Measurements from ENCODE around the gene ADAMTSL1.
"Not testable (repeated sequence)": the region's sequence is repeated elsewhere in the genome, so short reads cannot be mapped to it uniquely, and the experiment has no call there.

The ADAMTSL1 gene

GRCh38 chr9:18851069-18851795 lies 377.3 kb downstream of the ADAMTSL1 start:
- Mint-ChIP-seq H3K27me3 (ENCODE audit: low read depth) (no peaks in the 10 kb centered on the region), H3K9me3 (no peaks in the 10 kb centered on the region), H3K4me1 (ENCODE audit: low read depth) (no peaks in the 10 kb centered on the region), H3K4me3 (no peak overlapping the region), H3K36me3 (ENCODE audit: low read depth) (no peaks in the 10 kb centered on the region), H3K27ac (no peak overlapping the region)
- DNase-seq (ENCODE audit: low spot score) = no peak

GRCh38 chr9:18855656-18856055 lies 381.7 kb downstream of the ADAMTSL1 start:
- Mint-ChIP-seq H3K4me1 (ENCODE audit: low read depth) (no peaks in the 10 kb centered on the region), H3K36me3 (ENCODE audit: low read depth) (no peaks in the 10 kb centered on the region), H3K27me3 (ENCODE audit: low read depth) (peaks cover 4% of the 10 kb centered on the region), H3K27ac (no peak overlapping the region), H3K9me3 (no peaks in the 10 kb centered on the region), H3K4me3 (no peak overlapping the region)
- no peak for DNase-seq (ENCODE audit: low spot score)

GRCh38 chr9:18857334-18857733 lies 383.4 kb downstream of the ADAMTSL1 start:
- no peaks in the 10 kb centered on the region for H3K9me3 Mint-ChIP-seq
- H3K4me3 Mint-ChIP-seq = no peak overlapping the region
- H3K27ac Mint-ChIP-seq = no peak overlapping the region
- no peak for DNase-seq (ENCODE audit: low spot score)
- peaks cover 4% of the 10 kb centered on the region for H3K27me3 Mint-ChIP-seq (ENCODE audit: low read depth)
- no peaks in the 10 kb centered on the region for H3K4me1 Mint-ChIP-seq (ENCODE audit: low read depth)
- no peaks in the 10 kb centered on the region for H3K36me3 Mint-ChIP-seq (ENCODE audit: low read depth)

- DNase-seq (ENCODE audit: low spot score) = no peak
- no peak overlapping the region for H3K27ac Mint-ChIP-seq
- peaks cover 4% of the 10 kb centered on the region for H3K27me3 Mint-ChIP-seq (ENCODE audit: low read depth)
- H3K4me3 Mint-ChIP-seq = no peak overlapping the region
- H3K9me3 Mint-ChIP-seq = no peaks in the 10 kb centered on the region
- no peaks in the 10 kb centered on the region for H3K36me3 Mint-ChIP-seq (ENCODE audit: low read depth)
- H3K4me1 Mint-ChIP-seq (ENCODE audit: low read depth) = no peaks in the 10 kb centered on the region
Measured at GRCh38 chr9:18857769-18858168, 383.8 kb downstream of the ADAMTSL1 start.

GRCh38 chr9:18861609-18862544 lies 387.9 kb downstream of the ADAMTSL1 start:
- Mint-ChIP-seq H3K27me3 (ENCODE audit: low read depth) (peaks cover 6% of the 10 kb centered on the region), H3K9me3 (no peaks in the 10 kb centered on the region), H3K36me3 (ENCODE audit: low read depth) (no peaks in the 10 kb centered on the region), H3K27ac (no peak overlapping the region), H3K4me3 (no peak overlapping the region), H3K4me1 (ENCODE audit: low read depth) (no peaks in the 10 kb centered on the region)
- DNase-seq (ENCODE audit: low spot score) = no peak

GRCh38 chr9:18863791-18864190 lies 389.8 kb downstream of the ADAMTSL1 start:
- DNase-seq (ENCODE audit: low spot score) = no peak
- H3K36me3 Mint-ChIP-seq (ENCODE audit: low read depth) = no peaks in the 10 kb centered on the region
- no peaks in the 10 kb centered on the region for H3K4me1 Mint-ChIP-seq (ENCODE audit: low read depth)
- no peaks in the 10 kb centered on the region for H3K9me3 Mint-ChIP-seq
- H3K27me3 Mint-ChIP-seq (ENCODE audit: low read depth) = peaks cover 3% of the 10 kb centered on the region
- H3K4me3 Mint-ChIP-seq = no peak overlapping the region
- no peak overlapping the region for H3K27ac Mint-ChIP-seq

GRCh38 chr9:18864516-18864915 lies 390.6 kb downstream of the ADAMTSL1 start:
- no peak for DNase-seq (ENCODE audit: low spot score)
- H3K9me3 Mint-ChIP-seq = no peaks in the 10 kb centered on the region
- no peak overlapping the region for H3K4me3 Mint-ChIP-seq
- no peaks in the 10 kb centered on the region for H3K36me3 Mint-ChIP-seq (ENCODE audit: low read depth)
- no peak overlapping the region for H3K27ac Mint-ChIP-seq
- H3K4me1 Mint-ChIP-seq (ENCODE audit: low read depth) = no peaks in the 10 kb centered on the region
- H3K27me3 Mint-ChIP-seq (ENCODE audit: low read depth) = peaks cover 3% of the 10 kb centered on the region

GRCh38 chr9:18865542-18865941 lies 391.6 kb downstream of the ADAMTSL1 start:
- H3K27me3 Mint-ChIP-seq (ENCODE audit: low read depth) = peaks cover 7% of the 10 kb centered on the region
- H3K4me1 Mint-ChIP-seq (ENCODE audit: low read depth) = no peaks in the 10 kb centered on the region
- no peak for DNase-seq (ENCODE audit: low spot score)
- H3K4me3 Mint-ChIP-seq = no peak overlapping the region
- no peaks in the 10 kb centered on the region for H3K36me3 Mint-ChIP-seq (ENCODE audit: low read depth)
- H3K27ac Mint-ChIP-seq = no peak overlapping the region
- no peaks in the 10 kb centered on the region for H3K9me3 Mint-ChIP-seq

- Mint-ChIP-seq H3K4me3 (no peak overlapping the region), H3K27ac (no peak overlapping the region), H3K36me3 (ENCODE audit: low read depth) (no peaks in the 10 kb centered on the region), H3K9me3 (no peaks in the 10 kb centered on the region), H3K4me1 (ENCODE audit: low read depth) (no peaks in the 10 kb centered on the region), H3K27me3 (ENCODE audit: low read depth) (peaks cover 7% of the 10 kb centered on the region)
- DNase-seq (ENCODE audit: low spot score) = no peak
Measured at GRCh38 chr9:18866121-18866831, 392.3 kb downstream of the ADAMTSL1 start.

GRCh38 chr9:18869725-18870124 lies 395.8 kb downstream of the ADAMTSL1 start:
- H3K9me3 Mint-ChIP-seq = no peaks in the 10 kb centered on the region

GRCh38 chr9:18874069-18874468 lies 400.1 kb downstream of the ADAMTSL1 start:
- no peak overlapping the region for H3K27ac Mint-ChIP-seq
- no peak overlapping the region for H3K4me3 Mint-ChIP-seq
- no peaks in the 10 kb centered on the region for H3K9me3 Mint-ChIP-seq
- peaks cover 5% of the 10 kb centered on the region for H3K4me1 Mint-ChIP-seq (ENCODE audit: low read depth)
- no peak for DNase-seq (ENCODE audit: low spot score)
- no peaks in the 10 kb centered on the region for H3K36me3 Mint-ChIP-seq (ENCODE audit: low read depth)
- peaks cover 4% of the 10 kb centered on the region for H3K27me3 Mint-ChIP-seq (ENCODE audit: low read depth)

More at GRCh38 chr9:18869725-18870124, 395.8 kb downstream of the ADAMTSL1 start:
- no peak overlapping the region for H3K27ac Mint-ChIP-seq
- no peak for DNase-seq (ENCODE audit: low spot score)
- H3K4me3 Mint-ChIP-seq = no peak overlapping the region
- peaks cover 7% of the 10 kb centered on the region for H3K27me3 Mint-ChIP-seq (ENCODE audit: low read depth)
- H3K4me1 Mint-ChIP-seq (ENCODE audit: low read depth) = no peaks in the 10 kb centered on the region
- H3K36me3 Mint-ChIP-seq (ENCODE audit: low read depth) = no peaks in the 10 kb centered on the region

GRCh38 chr9:18874990-18875389 lies 401.0 kb downstream of the ADAMTSL1 start:
- H3K36me3 Mint-ChIP-seq (ENCODE audit: low read depth) = not testable (repeated sequence)

GRCh38 chr9:18877984-18878383 lies 404.0 kb downstream of the ADAMTSL1 start:
- H3K4me1 Mint-ChIP-seq (ENCODE audit: low read depth) = peaks cover 5% of the 10 kb centered on the region
- no peak for DNase-seq (ENCODE audit: low spot score)
- no peaks in the 10 kb centered on the region for H3K9me3 Mint-ChIP-seq
- H3K4me3 Mint-ChIP-seq = no peak overlapping the region
- no peaks in the 10 kb centered on the region for H3K36me3 Mint-ChIP-seq (ENCODE audit: low read depth)
- H3K27me3 Mint-ChIP-seq (ENCODE audit: low read depth) = no peaks in the 10 kb centered on the region
- no peak overlapping the region for H3K27ac Mint-ChIP-seq

More at GRCh38 chr9:18874990-18875389, 401.0 kb downstream of the ADAMTSL1 start:
- H3K4me3 Mint-ChIP-seq; H3K9me3 Mint-ChIP-seq; H3K27me3 Mint-ChIP-seq (ENCODE audit: low read depth); H3K4me1 Mint-ChIP-seq (ENCODE audit: low read depth); DNase-seq (ENCODE audit: low spot score); H3K27ac Mint-ChIP-seq: not testable (repeated sequence)

GRCh38 chr9:18881758-18882157 lies 407.8 kb downstream of the ADAMTSL1 start:
- no peak overlapping the region for H3K27ac Mint-ChIP-seq
- H3K4me3 Mint-ChIP-seq = no peak overlapping the region
- H3K36me3 Mint-ChIP-seq (ENCODE audit: low read depth) = no peaks in the 10 kb centered on the region
- no peak for DNase-seq (ENCODE audit: low spot score)
- H3K4me1 Mint-ChIP-seq (ENCODE audit: low read depth) = no peaks in the 10 kb centered on the region
- H3K9me3 Mint-ChIP-seq = no peaks in the 10 kb centered on the region
- H3K27me3 Mint-ChIP-seq (ENCODE audit: low read depth) = peaks cover 2% of the 10 kb centered on the region
